Measurements from ENCODE around the gene EIF1B. TPM values are rescaled to one million over a fixed set of nuclear protein-coding genes. Genes with fewer than 3 reads are reported as not detected.

The EIF1B gene
- total RNA-seq, 1 donor from 2014 or later = 339 TPM

GRCh38 chr3:40336101-40336500, 26.6 kb downstream of the EIF1B start:
- DNase-seq (no peak), ATAC-seq (ENCODE audit: poor library complexity) (no peak)
- intact Hi-C loops (cut with DNase I) = no loop called here

DNA sequence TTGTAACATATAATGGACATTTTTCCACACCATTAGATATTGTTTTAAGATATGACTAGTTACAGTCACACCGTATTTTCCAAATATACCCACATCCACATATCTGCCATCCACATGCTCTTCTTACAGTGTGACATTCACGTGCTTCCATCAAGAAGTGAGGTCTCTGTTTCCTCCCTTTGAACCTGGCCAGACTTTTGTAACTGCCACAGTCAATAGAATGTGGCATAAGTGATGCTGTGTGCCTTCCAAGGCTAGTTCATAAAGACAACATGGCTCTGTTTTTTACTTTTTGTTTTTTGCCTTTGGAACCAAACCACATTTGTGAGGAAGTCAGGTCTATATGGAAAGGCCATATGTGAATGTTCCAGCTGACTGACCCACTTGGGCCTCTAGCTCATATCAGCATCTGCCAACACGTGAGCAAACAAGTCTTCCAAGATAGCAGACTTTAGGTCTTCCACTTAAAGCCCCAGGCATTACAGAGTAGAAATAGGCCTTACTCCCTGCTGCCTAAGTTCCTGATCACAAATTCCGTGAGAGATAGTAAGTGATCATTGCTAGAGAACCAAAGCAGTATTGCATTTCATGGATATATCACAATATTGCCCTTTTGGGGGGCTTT, 27.1 kb downstream of the EIF1B start:
- DNase-seq (no peak), ATAC-seq (ENCODE audit: poor library complexity) (no peak)
- intact Hi-C loops (cut with DNase I) = no loop called here

- ATAC-seq (ENCODE audit: poor library complexity) (no peak), DNase-seq (no peak)
- intact Hi-C loops (cut with DNase I) = no loop called here
Observed at GRCh38 chr3:40337136-40338108, 27.9 kb downstream of the EIF1B start.

- ATAC-seq (ENCODE audit: poor library complexity) = no peak
- DNase-seq = no peak
- intact Hi-C loops (cut with DNase I) = no loop called here
Observed at GRCh38 chr3:40339871-40340270, 30.4 kb downstream of the EIF1B start.

DNA sequence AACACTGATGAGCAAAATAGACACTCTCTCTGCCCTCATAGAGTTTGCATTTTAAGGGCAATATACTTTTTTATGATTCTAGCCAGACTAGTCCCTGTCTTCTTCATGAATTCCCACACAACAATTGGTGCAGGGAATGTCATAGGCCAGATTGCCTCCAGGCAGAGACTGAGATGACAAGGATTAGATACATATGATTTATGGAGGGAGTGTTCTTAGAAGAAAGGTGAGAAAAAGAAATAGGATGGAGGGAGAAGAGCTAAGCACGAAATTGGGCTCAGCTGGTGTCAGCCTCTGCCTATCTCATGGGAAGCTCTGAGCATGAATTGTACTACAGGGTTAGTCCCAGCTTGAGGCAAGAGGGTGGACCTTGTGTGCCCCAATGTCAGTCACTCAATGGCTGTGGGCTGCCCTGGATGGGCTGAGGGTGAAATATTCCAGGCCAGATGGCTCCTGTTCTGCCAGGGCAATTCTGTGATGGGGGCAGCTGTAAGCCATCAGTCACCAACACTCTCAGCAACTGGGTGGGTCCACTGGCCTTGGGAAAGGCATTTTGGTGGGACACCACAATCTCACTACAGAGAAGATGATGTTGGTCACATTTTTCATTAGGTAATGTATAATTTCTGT, 31.1 kb downstream of the EIF1B start:
- no peak for DNase-seq
- no peak for ATAC-seq (ENCODE audit: poor library complexity)
- intact Hi-C loops (cut with DNase I) = no loop called here

GRCh38 chr3:40341671-40342070, 32.2 kb downstream of the EIF1B start:
- ATAC-seq (ENCODE audit: poor library complexity) (no peak), DNase-seq (no peak)
- intact Hi-C loops (cut with DNase I) = no loop called here

DNA sequence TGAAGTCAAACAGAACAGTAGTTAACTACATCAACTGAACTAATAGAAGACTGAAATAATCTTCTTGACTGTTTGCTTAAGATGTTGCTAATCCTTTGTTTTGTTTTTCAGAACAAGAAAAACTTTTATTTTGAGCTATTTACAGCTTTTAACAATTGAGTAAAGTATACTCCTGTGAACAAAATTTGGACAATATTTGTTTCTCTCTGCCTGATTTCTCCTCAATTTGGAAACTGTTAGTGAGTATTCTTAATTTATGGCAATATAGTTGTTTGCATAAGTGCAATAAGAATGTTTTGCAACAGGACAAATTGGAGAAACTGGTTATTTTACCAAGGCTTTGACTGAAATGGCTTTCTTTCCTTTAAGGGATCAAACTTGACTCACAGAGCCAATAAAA, 41.0 kb downstream of the EIF1B start:
- no peak for ATAC-seq (ENCODE audit: poor library complexity)
- DNase-seq = no peak
- intact Hi-C loops (cut with DNase I) = no loop called here

DNA sequence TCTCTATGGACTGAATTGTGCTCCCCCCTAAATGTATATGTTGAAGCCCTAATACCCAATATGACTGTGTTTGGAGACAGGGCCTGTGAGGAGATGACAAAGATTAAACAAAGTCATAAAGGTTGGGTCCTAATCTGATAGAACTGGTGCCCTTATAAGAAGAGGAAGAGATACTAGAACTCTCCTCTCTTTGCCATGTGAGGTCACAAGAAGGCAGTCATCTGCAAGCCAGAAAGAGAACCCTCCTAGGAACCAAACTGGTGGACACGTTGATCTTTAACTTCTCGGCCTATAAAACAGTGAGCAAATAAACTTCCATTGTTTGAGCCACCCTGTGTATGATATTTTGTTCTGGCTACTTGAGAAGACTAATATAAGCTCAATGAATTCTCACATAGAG, 45.9 kb downstream of the EIF1B start:
- ATAC-seq (ENCODE audit: poor library complexity) = no peak
- DNase-seq = no peak

GRCh38 chr3:40358454-40358853, 48.9 kb downstream of the EIF1B start:
- ATAC-seq (ENCODE audit: poor library complexity) (no peak), DNase-seq (no peak)
- intact Hi-C loops (cut with DNase I) = no loop called here

More for the DNA sequence above, 45.9 kb downstream of the EIF1B start:
- intact Hi-C loops (cut with DNase I) = no loop called here

Other genes with a start within 250 kb of the EIF1B start
- gene ENTPD3, start 77.5 kb downstream of the EIF1B start, total RNA-seq = 0.30 TPM
- 992 TPM for gene RPL14, start 147.6 kb downstream of the EIF1B start, total RNA-seq
- 3.9 TPM for gene ZNF619, start 167.4 kb downstream of the EIF1B start, total RNA-seq
- gene ZNF620, start 196.3 kb downstream of the EIF1B start, total RNA-seq = 1.0 TPM
- gene ZNF621, start 215.3 kb downstream of the EIF1B start, total RNA-seq = 9.3 TPM